NCI-H1092 (cell line): ENCODE measurements around the gene AMY2A.
"Not testable (repeated sequence)": the region's sequence is repeated elsewhere in the genome, so short reads cannot be mapped to it uniquely, and the experiment has no call there.

Experiments
- DNase-seq: peaks from one replicate; lab custom pipeline; 2025; lab: John Stamatoyannopoulos, UW

Gene AMY2A

DNA sequence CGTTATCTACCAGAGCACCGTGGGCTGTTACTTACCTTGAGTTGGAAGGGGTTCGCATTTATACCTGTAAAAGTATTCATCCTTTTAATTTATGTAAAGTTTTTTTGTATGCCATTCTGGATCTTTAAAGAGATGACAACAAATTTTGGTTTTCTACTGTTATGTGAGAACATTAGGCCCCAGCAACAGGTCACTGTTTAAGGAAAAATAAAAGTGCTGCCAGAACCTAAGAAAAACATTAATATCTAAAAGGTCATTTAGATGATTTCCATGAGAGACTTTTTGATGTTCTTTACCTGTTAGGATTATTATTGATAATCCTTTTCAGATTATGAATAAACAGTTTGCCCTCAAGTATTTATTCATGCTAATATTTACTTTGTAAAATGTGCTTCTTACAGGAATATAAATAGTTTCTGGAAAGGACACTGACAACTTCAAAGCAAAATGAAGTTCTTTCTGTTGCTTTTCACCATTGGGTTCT, at the start of gene AMY2A:
Gene AMY2A, plus strand, starts transcription at position 434 of the 484 bp plus-strand sequence. Its CDS starts 14 bp downstream, at position 448.
- DNase-seq, result not testable (repeated sequence)

DNA sequence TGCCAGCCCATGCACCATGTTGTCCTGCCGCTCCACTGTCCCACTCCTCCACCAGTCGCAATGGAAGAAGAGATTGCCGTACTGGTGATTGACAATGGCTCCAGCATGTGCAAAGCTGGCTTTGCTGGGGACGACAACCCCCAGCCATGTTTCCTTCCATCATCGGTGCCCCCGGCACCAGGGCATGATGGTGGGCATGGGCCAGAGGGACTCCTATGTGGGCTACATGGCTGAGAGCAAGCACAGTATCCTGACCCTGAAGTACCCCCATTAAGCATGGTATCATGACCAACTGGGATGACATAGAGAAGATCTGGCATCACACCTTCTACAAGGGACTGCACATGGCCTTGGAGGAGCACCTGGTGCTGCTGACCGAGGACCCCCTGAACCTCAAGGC, 47.7 kb upstream of the AMY2A start:
- no peak for DNase-seq

DNA sequence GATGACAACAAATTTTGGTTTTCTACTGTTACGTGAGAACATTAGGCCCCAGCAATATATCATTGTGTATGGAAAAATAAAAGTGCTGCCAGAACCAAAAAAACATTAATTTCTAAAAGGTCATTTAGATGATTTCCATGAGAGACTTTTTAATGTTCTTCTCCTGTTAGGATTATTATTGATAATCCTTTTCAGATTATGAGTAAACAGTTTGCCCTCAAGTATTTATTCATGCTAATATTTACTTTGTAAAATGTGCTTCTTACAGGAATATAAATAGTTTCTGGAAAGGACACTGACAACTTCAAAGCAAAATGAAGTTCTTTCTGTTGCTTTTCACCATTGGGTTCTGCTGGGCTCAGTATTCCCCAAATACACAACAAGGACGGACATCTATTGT, 45.9 kb upstream of the AMY2A start, which contains the start of gene AMY2B:
Gene AMY2B, plus strand, starts transcription at position 301 of the 400 bp plus-strand sequence. Its CDS starts 14 bp downstream, at position 315.
- DNase-seq, result not testable (repeated sequence)

DNA sequence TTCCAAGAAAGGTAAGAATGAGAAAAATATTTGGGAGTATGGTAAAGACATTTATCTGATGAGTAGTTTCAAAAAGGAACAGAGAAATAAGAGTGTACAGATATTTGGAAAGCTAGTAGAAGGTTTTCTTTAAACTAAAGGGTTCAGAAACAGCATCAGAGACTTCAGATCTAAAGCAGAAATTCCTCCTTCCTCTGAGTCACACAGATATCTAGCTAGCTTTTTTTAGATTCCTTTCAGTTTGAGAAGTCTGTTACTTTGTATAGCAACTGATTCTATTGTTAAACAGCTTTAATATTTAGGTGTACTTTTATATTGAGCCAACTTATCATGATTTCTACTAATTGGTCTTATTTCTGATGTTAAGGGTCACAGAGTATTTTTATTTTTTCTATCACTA, 41.2 kb upstream of the AMY2A start:
- no peak for DNase-seq

DNA sequence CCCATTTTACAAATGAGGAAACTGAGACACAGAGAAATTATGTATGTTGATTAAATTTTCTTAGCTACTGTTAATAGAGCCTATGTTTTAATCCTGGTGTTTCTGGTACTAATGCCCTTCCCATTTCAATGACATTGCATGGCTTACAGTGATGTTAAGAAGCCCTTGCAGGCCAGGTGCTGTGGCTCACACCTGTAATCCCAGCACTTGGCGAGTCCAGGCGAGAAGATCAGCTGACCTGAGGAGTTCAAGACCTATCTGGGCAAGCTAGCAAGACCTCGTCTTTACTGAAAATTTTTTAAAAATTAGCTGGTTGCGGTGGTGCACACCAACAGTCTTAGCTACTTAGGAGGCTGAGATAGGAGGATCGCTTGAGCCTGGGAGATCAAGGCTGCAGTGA, 40.4 kb upstream of the AMY2A start:
- not testable (repeated sequence) for DNase-seq

DNA sequence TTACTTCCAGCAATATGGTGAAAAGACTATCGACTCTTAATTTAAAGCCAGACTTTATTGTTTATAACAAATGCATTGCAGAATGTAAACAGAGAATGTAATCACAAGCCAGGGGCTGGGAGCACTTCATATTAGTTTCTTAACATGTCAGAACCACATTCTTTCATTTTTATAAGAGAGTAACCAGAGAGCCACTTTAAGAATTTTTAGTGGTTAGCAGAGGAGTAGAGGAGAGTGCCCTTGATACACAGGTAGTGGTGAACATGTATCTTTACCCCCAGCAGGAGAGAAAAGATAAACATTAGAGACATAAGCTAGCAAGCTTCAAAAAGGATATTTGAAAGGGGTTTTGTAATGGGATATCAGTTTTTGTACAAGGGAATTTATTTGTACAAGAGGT, 34.8 kb upstream of the AMY2A start:
- DNase-seq, result no peak

DNA sequence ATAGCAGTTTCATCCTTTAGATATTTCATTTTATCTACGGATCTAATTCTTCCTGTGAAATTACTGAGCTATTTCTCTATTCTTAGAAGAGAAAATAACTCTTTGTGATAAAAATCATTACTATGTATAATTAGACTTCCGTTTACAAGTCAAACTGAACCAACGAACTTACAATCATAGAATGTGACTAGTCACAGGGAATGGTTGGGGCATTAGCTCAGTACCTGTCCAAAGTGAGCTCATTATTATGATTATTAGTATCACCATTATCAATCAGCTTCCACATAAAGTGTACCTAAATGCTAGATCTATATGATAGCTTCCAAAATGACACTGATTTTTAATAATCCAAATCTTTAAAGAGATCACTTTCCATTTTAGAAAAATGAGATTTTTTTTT, 33.3 kb upstream of the AMY2A start:
- DNase-seq, result no peak

DNA sequence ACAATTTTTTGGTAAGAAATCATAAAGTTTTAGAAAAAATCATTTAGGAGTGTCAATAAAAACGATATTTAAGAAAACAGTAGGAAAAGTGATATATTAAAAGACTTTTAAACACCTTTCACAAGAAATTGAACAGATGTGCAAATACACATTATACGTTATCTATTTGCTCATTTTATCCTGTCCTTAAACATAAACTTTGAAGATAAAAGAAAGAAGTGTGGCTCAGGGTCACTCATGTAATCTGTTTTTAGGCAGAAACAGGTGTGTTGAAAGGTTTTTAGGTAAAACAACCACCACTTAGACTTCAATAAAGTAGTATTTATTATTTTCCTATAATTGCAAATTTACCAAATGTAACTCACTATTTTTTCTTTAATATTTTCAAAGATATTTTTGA, 32.7 kb upstream of the AMY2A start:
- DNase-seq, result no peak

DNA sequence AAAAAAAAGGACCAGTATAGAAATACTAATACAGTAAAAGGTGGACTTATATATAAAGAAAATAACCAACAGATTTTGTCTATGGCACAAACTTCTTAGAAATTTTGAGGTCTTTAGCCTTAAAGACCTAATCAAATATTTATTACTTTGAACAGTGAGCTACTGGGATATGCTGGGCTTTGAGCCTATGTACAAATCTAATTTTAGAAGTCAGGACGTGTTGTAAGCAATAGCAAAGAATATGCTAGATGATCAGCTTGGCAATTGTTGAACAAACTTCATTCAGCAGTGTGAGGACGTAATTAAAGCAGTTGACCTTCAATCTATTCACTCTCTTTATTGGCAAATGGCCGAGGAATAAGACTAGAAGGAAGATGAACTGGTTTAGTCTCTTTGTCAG, 14.5 kb upstream of the AMY2A start:
- not testable (repeated sequence) for DNase-seq

DNA sequence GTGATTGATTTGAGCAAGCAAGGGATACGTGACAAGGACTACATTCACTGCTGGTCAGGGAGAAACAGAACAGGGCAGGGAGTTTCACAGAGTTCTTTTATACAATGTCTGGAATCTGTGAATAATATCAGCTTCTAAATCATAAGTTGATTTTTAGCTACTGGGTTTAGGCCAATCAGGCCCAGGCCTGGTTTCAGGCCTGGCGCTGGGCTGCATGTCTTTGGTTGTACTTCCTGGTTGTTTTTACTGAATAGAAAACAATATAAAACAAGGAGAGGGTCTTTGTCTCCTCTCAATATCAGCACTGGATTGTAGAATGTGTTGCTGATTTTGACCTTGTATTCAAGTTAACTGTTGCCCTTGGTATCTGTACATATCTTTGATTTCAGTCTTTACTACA, 865 bp upstream of the AMY2A start:
- no peak for DNase-seq

DNA sequence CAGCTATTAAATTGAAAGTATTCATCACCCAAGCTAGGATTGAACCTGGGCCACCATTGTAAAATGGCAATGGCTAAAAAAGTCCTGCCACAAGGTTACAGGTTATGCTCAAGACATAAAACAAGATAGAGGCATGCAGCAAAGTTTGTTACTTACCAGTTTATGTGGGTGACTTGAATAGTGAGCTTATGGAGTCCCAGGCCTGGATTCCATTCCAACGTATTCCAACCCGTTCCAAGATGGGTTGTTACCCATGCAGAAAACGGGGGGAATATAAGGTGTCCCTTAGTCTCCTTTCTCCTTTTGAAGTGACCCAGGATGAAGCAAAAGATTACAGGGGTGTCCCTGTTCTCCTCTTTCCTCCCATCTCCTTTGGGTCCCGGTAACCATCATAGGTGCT, 10.2 kb downstream of the AMY2A start:
- not testable (repeated sequence) for DNase-seq

DNA sequence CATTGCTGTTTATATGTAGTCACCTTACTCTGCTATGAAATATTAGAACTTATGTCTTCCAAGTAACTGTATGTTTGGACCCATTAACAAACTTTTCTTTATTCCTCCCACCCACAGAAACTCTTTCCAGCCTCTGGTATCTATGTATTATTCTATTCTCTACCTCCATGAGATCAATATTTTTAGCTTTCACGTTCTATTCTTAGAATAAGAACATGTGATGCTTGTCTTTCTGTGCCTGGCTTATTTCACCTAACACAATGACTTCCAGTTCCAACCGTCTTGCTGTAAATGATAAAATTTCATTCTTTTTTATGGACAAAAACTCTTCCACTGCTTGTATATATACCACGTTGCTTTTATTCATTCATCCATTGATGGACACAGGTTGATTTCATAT, 24.0 kb downstream of the AMY2A start:
- DNase-seq, result not testable (repeated sequence)

DNA sequence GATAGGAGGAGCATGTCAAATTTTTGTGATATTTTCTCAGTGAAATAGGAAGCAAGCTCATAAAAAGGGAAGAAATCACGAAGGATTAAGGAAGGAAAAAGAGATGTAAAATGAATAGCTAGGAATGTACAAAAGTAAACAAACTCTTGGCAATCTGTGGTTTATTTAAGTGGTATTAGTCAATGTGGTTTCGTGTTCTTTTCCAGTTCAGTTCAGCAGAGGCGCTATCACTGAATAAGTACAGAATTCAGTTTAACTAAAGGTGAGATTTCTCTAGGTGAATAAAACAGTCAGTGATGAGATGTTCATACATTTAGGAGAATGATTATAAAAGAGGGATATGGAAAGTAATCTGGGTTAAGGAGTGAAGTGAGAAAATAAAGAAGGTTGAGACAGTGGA, 26.7 kb downstream of the AMY2A start:
- DNase-seq, result not testable (repeated sequence)

DNA sequence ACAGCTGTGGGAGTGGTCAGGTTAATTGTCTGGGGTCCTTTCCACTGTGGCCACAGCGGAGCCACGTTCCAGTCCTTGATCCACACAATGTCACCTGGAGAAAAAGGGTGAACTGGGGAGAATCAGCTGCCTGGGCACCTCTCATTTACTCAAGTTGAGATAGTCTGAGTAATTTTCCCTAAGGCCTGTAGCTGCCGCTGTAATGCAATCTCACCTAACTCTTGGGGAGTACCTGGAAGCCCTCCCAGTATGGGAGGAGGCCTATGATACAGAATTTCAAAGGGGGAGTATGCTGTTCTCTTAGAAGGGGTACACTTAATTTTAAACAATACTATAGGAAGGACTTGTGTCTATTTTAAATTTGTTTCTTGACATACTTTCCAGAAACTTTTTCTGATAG, 33.1 kb downstream of the AMY2A start:
- DNase-seq, result not testable (repeated sequence)

DNA sequence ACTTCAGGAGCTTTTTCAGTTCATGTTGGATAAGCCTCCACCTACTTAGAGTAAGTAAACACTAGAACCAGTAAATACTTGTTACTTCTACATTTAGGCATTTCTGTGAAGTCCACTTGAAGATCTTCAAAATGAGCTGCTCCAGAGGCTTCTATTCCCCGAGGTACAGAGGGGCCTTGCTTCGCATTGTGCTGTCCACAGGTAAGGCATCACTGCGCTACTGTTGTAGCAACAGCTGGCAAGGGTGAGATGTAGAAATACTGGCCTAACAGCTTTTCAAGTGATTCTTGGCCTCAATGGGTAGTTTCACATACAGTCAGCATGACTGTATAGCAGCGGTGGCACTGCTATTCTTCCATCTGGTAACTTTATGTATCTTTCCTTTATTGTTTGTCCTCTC, 33.7 kb downstream of the AMY2A start:
- DNase-seq, result not testable (repeated sequence)

DNA sequence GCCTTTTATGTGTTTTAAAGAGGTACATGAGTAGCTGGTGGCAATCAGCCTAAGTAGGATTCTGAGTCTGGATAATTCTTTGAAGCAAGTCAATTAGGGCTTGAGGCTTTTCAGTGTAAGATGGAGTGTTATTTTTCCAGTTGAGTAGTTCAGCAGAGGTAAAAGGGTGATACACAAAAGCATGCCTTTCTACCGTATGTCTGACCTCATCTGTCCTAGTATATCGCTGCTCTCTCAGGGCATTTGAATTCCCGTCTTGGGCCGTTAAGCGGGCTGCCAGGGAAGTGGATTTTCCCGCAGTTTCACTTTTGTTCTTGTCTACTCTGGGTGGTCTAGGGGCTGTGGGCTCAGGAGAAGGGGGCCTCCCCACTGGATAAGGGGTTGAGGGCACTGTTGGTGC, 36.9 kb downstream of the AMY2A start:
- DNase-seq, result not testable (repeated sequence)

DNA sequence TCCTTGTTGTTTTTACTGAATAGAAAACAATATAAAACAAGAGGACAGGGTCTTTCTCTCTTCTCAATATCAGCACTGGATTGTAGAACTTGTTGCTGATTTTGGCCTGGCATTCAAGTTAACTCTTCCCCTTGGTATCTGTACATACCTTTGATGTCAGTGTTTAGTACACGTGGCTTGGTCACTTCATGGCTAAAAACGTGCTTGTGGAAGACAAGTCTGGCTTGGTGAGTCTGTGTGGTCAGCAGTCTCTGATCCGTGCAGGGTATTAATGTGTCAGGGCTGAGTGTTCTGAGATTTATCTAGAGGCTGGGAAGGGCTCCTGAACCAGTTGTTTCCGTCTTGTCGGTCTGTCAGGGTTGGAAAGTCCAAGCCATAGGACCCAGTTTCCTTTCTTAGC, 38.2 kb downstream of the AMY2A start, which contains the start of gene AMY1A:
Gene AMY1A, plus strand, starts transcription at position 301 of the 400 bp plus-strand sequence. CDS start 571 bp downstream, outside the sequence.
- not testable (repeated sequence) for DNase-seq
